ENCODE measurements around the gene VAPA.

The VAPA gene

DNA sequence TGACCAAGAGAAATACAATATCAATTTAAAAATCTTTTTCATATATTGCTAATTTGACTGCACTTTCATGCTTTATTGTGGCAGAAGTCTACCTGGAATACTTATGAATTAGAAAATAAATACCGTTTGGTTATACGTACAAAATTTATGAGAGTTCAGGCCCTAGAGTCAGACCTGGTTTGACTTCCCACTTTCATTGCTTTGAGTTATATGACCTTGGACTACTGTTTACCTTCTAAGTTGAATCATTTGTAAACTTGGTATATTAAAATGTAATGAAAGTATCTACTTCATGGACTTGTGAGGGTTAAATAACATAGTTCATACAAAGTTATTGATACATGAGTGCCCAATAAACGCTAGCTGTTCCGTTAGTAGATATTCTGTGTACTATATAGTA lies 12.0 kb downstream of the VAPA start:
- TF ChIP-seq, protein P1, sequence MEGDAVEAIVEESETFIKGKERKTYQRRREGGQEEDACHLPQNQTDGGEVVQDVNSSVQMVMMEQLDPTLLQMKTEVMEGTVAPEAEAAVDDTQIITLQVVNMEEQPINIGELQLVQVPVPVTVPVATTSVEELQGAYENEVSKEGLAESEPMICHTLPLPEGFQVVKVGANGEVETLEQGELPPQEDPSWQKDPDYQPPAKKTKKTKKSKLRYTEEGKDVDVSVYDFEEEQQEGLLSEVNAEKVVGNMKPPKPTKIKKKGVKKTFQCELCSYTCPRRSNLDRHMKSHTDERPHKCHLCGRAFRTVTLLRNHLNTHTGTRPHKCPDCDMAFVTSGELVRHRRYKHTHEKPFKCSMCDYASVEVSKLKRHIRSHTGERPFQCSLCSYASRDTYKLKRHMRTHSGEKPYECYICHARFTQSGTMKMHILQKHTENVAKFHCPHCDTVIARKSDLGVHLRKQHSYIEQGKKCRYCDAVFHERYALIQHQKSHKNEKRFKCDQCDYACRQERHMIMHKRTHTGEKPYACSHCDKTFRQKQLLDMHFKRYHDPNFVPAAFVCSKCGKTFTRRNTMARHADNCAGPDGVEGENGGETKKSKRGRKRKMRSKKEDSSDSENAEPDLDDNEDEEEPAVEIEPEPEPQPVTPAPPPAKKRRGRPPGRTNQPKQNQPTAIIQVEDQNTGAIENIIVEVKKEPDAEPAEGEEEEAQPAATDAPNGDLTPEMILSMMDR (IDR thresholded peaks at IDR 0.05): no peak
- no peak for TF ChIP-seq ZFX (IDR thresholded peaks at IDR 0.05; ENCODE audit: borderline replicate concordance)
- H3K27ac ChIP-seq: no peak overlapping the region

DNA sequence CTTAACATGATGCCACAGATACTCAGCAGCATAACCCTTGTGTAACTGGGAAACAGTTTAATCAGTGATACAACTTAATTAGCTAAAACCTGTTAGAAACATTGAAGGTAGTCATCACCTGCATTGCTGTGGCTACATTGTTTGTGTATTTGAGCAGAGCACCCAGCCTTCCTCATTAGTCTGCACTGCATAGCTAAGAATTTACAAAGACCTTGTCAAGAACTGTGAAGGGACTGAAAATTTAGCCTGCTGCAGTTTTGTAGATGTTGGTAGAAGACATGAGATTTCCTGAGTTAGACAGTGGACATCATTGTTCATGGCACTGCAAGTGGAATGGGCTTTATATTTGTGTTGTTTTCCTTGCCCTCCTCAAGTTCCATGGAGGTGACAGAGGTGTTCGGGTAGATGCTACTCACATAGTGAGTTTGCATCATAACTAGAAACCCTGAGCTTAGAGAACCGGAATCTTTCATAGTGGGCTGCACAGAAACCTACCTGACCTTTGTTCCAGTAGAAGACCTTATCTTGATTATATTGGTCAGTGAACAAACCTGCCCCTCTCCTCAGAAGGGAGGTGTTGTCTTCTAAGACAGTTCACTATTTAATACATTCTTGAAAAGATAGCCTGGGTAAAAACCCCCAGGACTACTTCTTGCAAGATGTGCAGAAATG lies 12.5 kb downstream of the VAPA start:
- H3K27ac ChIP-seq: no peak overlapping the region
- TF ChIP-seq, protein P1 (IDR thresholded peaks at IDR 0.05): no peak
- TF ChIP-seq ZFX (IDR thresholded peaks at IDR 0.05; ENCODE audit: borderline replicate concordance): no peak

DNA sequence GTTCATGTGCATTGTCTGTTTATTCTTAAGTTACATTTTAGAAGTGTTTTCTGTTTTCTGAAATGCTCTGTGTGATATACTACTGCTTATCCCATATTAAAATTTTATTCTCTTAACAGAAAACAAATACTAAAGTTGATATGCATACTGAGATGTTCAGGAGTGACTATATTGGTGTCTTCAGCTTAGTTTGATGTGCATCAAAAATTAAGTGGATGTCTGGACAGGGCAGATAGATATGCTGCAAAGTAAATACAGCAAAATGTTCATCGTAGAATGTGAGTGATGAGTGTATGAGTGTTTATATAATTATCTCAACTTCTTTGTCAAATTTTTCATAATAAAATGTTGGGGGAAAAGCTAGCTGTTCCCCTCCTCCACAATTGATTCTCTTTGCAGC lies 13.2 kb downstream of the VAPA start:
- TF ChIP-seq, protein P1 (IDR thresholded peaks at IDR 0.05): no peak
- TF ChIP-seq ZFX (IDR thresholded peaks at IDR 0.05; ENCODE audit: borderline replicate concordance): no peak
- no peak overlapping the region for H3K27ac ChIP-seq

DNA sequence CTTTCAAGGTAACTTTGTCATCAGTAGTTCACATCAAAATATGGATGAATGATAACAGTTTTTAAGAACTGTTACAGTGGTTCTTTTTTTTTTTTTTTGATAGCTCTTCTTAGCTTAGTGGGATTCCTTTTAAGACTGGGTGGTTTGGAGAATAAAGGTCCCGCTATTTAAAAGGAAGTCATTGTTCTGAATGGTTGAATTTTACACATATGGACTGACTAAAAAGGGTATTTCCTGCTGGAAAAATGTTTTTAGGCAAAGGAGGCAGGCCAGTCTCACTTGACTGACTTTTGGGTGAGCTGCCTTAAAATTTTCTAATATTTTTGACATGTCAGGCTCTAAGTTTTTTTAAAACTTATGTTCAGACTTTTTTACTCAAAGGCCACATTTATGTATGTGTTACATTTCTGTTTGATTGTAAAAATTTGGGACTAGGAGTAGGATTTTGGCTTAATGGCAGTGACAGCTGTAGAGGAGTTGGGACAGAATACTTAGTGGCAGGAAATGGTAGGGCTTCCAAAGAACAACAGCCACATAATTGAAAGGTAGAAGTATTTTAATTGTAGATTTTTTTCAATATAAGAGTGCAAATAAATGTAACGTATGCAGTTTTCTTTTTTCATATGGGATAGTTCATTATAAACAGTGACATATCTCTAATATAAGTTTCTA lies 13.7 kb downstream of the VAPA start:
- TF ChIP-seq ZFX (IDR thresholded peaks at IDR 0.05; ENCODE audit: borderline replicate concordance): no peak
- TF ChIP-seq, protein P1 (IDR thresholded peaks at IDR 0.05): no peak

DNA sequence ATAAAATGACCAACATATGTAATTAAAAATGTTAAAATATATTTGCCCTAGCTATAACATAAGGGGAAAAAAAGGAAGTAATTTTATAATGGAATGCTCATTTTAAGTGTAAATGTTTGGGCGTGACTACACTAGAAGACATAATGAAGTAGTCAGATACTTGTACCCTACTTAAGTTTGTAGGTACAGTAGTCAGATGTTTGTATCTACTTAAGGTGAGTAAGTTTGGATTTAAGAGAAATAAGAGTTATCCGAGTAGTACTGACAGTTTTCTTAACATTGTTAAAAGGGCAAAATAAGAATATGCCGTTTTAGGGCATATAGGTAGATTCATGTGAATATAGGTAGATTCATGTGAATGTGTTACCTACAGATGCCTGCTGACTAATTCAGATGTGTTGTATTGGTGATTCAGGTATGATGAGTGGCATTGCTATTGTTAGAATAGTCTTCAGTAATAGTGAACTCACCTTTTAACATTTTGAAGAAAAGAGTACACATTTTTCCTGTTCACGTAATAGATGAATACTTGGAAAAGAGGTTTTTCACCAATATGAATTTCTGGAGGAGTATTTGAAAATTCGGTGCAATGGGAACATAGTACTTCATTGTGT lies 14.9 kb downstream of the VAPA start:
- no peak overlapping the region for H3K27ac ChIP-seq
- TF ChIP-seq, protein P1 (IDR thresholded peaks at IDR 0.05): no peak
- TF ChIP-seq ZFX (IDR thresholded peaks at IDR 0.05; ENCODE audit: borderline replicate concordance): no peak

More for the DNA sequence above, 13.7 kb downstream of the VAPA start:
- no peak overlapping the region for H3K27ac ChIP-seq

DNA sequence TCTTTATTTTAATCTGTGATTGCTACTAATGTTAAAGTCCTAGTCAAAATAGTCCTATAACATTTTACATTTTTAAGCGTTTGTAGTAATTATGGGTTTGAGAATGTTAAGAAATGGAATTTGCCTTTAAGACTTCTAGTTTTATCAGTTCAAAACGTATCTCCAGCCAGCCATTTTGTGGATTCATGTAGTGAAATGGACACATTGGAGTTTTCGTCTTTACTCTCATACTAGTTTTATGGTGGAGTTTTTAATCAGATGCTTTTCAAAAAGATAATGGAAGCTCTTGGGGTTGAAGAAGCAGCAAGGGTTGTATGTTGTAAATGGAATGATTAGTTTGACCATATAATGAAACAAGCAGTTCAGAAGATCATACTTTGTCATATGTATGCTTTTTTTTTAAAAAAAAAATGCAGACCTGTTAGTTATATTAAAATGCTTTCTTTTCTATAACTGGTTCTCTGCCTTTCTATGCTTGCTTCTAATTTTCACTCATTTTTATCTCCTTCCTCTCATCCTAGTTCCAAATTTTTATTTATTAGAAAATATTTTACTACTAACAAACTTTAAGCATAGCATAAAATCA lies 16.6 kb downstream of the VAPA start:
- TF ChIP-seq ZFX (IDR thresholded peaks at IDR 0.05; ENCODE audit: borderline replicate concordance): no peak
- TF ChIP-seq, protein P1 (IDR thresholded peaks at IDR 0.05): no peak
- H3K27ac ChIP-seq: no peak overlapping the region

Measured in 22Rv1 (cell line).